Ishikawa (cell line): ENCODE measurements around the gene DOCK1.

Experiments used
- CEBPB ChIP-seq: IDR thresholded peaks from 2 replicates; pipeline ENCODE4 v1.6.1; 2012
- CREB1 ChIP-seq: IDR thresholded peaks from 2 replicates; pipeline ENCODE4 v1.6.1; 2012; ENCODE audit warnings: low read depth
- EGR1 ChIP-seq: IDR thresholded peaks from 2 replicates; pipeline ENCODE4 v1.6.1; 2012
- EP300 ChIP-seq: IDR thresholded peaks from 2 replicates; pipeline ENCODE4 v1.6.1; 2012; ENCODE audit warnings: borderline replicate concordance
- FOXM1 ChIP-seq: IDR thresholded peaks from 2 replicates; pipeline ENCODE4 v1.6.1; 2012; ENCODE audit warnings: low read depth, borderline replicate concordance
- MAX ChIP-seq: IDR thresholded peaks from 2 replicates; pipeline ENCODE4 v1.6.1; 2012
- NFIC ChIP-seq: IDR thresholded peaks from 2 replicates; pipeline ENCODE4 v1.6.1; 2012
- RAD21 ChIP-seq: IDR thresholded peaks from 2 replicates; pipeline ENCODE4 v1.6.1; 2012; ENCODE audit warnings: low read depth
- REST ChIP-seq: IDR thresholded peaks from 2 replicates; pipeline ENCODE4 v1.6.1; 2012; ENCODE audit warnings: low read depth, mild to moderate bottlenecking
- TAF1 ChIP-seq: IDR thresholded peaks from 2 replicates; pipeline ENCODE4 v1.6.1; 2012; ENCODE audit warnings: low read depth, mild to moderate bottlenecking
- TCF12 ChIP-seq: IDR thresholded peaks from 2 replicates; pipeline ENCODE4 v1.6.1; 2012; ENCODE audit warnings: low read depth
- TEAD4 ChIP-seq: IDR thresholded peaks from 2 replicates; pipeline ENCODE4 v1.6.1; 2012
- USF1 ChIP-seq: IDR thresholded peaks from 2 replicates; pipeline ENCODE4 v1.6.1; 2012
- YY1 ChIP-seq: IDR thresholded peaks from 2 replicates; pipeline ENCODE4 v1.6.1; 2012; ENCODE audit warnings: low read depth
- ZBTB7A ChIP-seq: IDR thresholded peaks from 2 replicates; pipeline ENCODE4 v1.6.1; 2012; ENCODE audit warnings: low read depth

DOCK1 gene

GRCh38 chr10:127015373-127015772, 110.1 kb downstream of the DOCK1 start:
- TF ChIP-seq USF1 (no peak), CEBPB (no peak), FOXM1 (no peak), YY1 (no peak), TEAD4 (no peak), REST (no peak), MAX (no peak), TAF1 (no peak), TCF12 (no peak), EGR1 (no peak), CREB1 (no peak), EP300 (no peak), NFIC (no peak), ZBTB7A (no peak), RAD21 (no peak)

DNA sequence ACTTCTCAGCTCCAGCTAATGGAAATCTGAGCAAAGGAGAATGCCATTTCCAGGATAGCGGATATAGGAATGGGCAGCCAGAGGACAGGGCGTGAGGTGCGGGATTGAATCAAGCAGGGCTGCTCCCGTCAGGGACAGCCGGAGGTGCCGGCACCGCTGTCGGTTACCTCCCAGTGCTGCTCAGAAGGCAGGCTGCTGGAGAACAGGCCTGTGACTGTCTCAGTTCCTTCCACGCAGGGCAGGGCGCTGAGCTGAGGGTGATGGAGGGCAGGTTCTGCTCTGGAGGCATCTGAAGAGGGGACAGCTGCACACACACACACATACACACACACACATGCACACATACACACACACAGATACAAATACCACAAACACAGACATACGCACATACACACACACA, 111.1 kb downstream of the DOCK1 start:
- TF ChIP-seq NFIC (no peak), RAD21 (no peak), YY1 (no peak), MAX (no peak), CEBPB (no peak), EP300 (no peak), TCF12 (no peak), TAF1 (no peak), USF1 (no peak), FOXM1 (no peak), CREB1 (no peak), TEAD4 (no peak)

GRCh38 chr10:127017541-127018297, 112.5 kb downstream of the DOCK1 start:
- TF ChIP-seq FOXM1 = no peak
- no peak for TF ChIP-seq EP300
- TF ChIP-seq CREB1 = no peak
- no peak for TF ChIP-seq NFIC
- no peak for TF ChIP-seq USF1
- no peak for TF ChIP-seq YY1
- TF ChIP-seq TEAD4 = no peak
- no peak for TF ChIP-seq EGR1
- TF ChIP-seq ZBTB7A = no peak
- no peak for TF ChIP-seq REST
- TF ChIP-seq RAD21 = no peak
- TF ChIP-seq CEBPB = no peak
- no peak for TF ChIP-seq MAX
- no peak for TF ChIP-seq TCF12

DNA sequence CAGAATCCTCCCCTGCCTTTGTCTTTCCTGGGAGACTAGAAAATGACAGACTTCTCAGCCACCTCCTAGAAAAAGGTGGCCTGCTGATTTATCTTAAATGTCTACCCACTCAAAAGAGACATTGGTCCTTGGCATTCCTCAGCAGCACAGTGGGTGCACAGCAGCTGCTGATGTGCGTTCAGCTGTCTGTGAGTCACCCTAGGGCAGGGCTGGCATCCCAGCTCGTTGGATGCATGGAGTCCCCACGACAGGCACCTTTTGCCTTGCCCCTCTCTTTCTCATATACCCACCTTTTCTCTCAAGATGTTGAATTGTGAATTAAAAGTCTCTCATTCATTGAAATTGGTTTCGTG, 113.0 kb downstream of the DOCK1 start:
- no peak for TF ChIP-seq YY1
- TF ChIP-seq TEAD4 = no peak
- no peak for TF ChIP-seq REST
- TF ChIP-seq CEBPB = no peak
- no peak for TF ChIP-seq RAD21
- TF ChIP-seq TCF12 = no peak
- no peak for TF ChIP-seq TAF1
- TF ChIP-seq CREB1 = no peak
- TF ChIP-seq EGR1 = no peak
- no peak for TF ChIP-seq NFIC
